PC-9 (cell line): Measurements from ENCODE around the gene RBM33. TPM values are rescaled to one million over a fixed set of nuclear protein-coding genes. Genes with fewer than 3 reads are reported as not detected.

Experiments
- BruUV-seq: library from RNA; stranded (reverse); fragments of 400-500 nt; replicated peaks from 2 replicates; lab custom pipeline; 2021; lab: Mats Ljungman, UMichigan
- CTCF ChIA-PET: fragments of 300-600 bp; sonication (Branson Sonifier 250); formaldehyde crosslinking; loops from one replicate; lab custom pipeline; 2022; ENCODE audit warnings: antibody characterized with exemption; lab: Charles Lee
- POLR2A ChIA-PET: fragments of 300-600 bp; sonication (Branson Sonifier 250); formaldehyde crosslinking; loops from one replicate; lab custom pipeline; 2022; ENCODE audit warnings: antibody characterized with exemption; ENCODE audit not compliant: unreplicated experiment; lab: Charles Lee
- DNase-seq, 2 experiments: peaks; one replicate each; pipeline versions ENCODE4 v3.0.0 to v3.0.0-alpha.2; 2015 to 2022; ENCODE audit warnings: mixed read lengths in 1 of 2
- H2AFZ ChIP-seq: fragments of 200-600 bp; sonication (generic); 2 replicates; pipeline ENCODE4 v1.8.1; 2017; ENCODE audit warnings: antibody characterized with exemption
- H3F3A ChIP-seq: fragments of 200-600 bp; sonication (generic); 2 replicates; pipeline ENCODE4 v1.8.1; 2017; ENCODE audit warnings: antibody characterized with exemption, mild to moderate bottlenecking, low read depth; ENCODE audit not compliant: insufficient read depth
- H3K27ac ChIP-seq: fragments of 200-600 bp; sonication (generic); 2 replicates; pipeline ENCODE4 v1.6.1; 2016; ENCODE audit warnings: mixed run types
- H3K27me3 ChIP-seq: fragments of 200-600 bp; sonication (generic); 2 replicates; pipeline ENCODE4 v1.6.1; 2016; ENCODE audit warnings: low read depth, mixed run types; ENCODE audit not compliant: insufficient read depth
- H3K36me3 ChIP-seq: fragments of 200-600 bp; sonication (generic); 2 replicates; pipeline ENCODE4 v1.6.1; 2016; ENCODE audit warnings: low read depth, mixed run types
- H3K4me1 ChIP-seq: fragments of 200-600 bp; sonication (generic); replicated peaks from 2 replicates; pipeline ENCODE4 v1.6.1; 2016; ENCODE audit warnings: mixed run types; ENCODE audit not compliant: insufficient read depth
- H3K4me2 ChIP-seq: fragments of 200-600 bp; sonication (generic); 2 replicates; pipeline ENCODE4 v1.6.1; 2017; ENCODE audit warnings: mixed run types
- H3K4me3 ChIP-seq: fragments of 200-600 bp; sonication (generic); 2 replicates; pipeline ENCODE4 v1.6.1; 2016; ENCODE audit warnings: mixed run types
- H3K79me2 ChIP-seq: fragments of 200-600 bp; sonication (generic); 2 replicates; pipeline ENCODE4 v1.6.1; 2017; ENCODE audit warnings: low read depth, mixed run types
- H3K9me2 ChIP-seq: fragments of 200-600 bp; sonication (generic); 2 replicates; pipeline ENCODE4 v1.8.1; 2017; ENCODE audit warnings: mild to moderate bottlenecking; ENCODE audit not compliant: insufficient read depth
- H3K9me3 ChIP-seq: fragments of 200-600 bp; sonication (generic); 2 replicates; pipeline ENCODE4 v1.8.1; 2016; ENCODE audit warnings: low read depth; ENCODE audit not compliant: insufficient read depth
- H4K20me1 ChIP-seq: fragments of 200-600 bp; sonication (generic); 2 replicates; pipeline ENCODE4 v1.8.1; 2017; ENCODE audit not compliant: insufficient read depth
- EZH2 ChIP-seq: fragments of 200-600 bp; sonication (generic); IDR thresholded peaks from 2 replicates; pipeline ENCODE4 v1.8.0; 2017; ENCODE audit warnings: antibody characterized with exemption, low read depth
- intact Hi-C: fragments of 100-400 bp; cut with micrococcal nuclease; formaldehyde crosslinking; loops from one replicate; pipeline ENCODE4 v1.10.0; 2022; ENCODE audit not compliant: unreplicated experiment
- total RNA-seq: library from RNA; stranded (reverse); gene quantifications from 2 replicates; pipeline ENCODE4 v1.2.3, GENCODE V29; 2021
- TF ChIP-seq, protein P1 (sequence below): fragments of 200-600 bp; sonication (generic); conservative IDR thresholded peaks from 2 replicates; pipeline ENCODE4 v1.6.1; 2017; ENCODE audit warnings: mixed run types, antibody characterized with exemption, mild to moderate bottlenecking, moderate library complexity

RBM33 gene
- total RNA-seq, 1 experiment from 2014 or later: 85.7 TPM

DNA sequence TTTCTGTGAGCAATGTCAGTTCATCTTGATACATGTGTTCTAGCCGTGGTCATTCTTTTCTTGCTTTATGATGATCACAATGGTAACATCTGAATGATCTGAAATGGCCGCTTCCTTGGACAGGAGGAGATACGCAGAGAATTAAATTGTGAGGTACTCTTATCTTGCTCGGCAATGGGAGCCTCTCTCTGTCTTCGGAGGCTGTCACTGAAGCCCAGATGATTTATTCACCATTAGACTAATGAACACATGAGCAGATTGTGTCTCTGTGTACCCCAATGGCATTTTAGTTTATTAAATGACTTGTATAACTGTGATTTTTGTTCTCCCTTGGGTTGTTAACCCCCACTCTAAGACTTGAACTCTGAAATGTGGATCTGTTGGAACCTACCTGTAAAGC lies 38.6 kb downstream of the RBM33 start:
- no peak overlapping the region for H3K4me3 ChIP-seq
- H3K27ac ChIP-seq: no peak overlapping the region
- H3K36me3 ChIP-seq: peaks cover 47% of the 10 kb centered on the region
- H2AFZ ChIP-seq: no peak overlapping the region
- no TSS peak for BruUV-seq
- intact Hi-C loops: no loop called here
- peaks cover 4% of the 10 kb centered on the region for H3F3A ChIP-seq
- H3K4me2 ChIP-seq: no peak overlapping the region
- DNase-seq: no peak
- no peak for TF ChIP-seq EZH2
- TF ChIP-seq, protein P1, sequence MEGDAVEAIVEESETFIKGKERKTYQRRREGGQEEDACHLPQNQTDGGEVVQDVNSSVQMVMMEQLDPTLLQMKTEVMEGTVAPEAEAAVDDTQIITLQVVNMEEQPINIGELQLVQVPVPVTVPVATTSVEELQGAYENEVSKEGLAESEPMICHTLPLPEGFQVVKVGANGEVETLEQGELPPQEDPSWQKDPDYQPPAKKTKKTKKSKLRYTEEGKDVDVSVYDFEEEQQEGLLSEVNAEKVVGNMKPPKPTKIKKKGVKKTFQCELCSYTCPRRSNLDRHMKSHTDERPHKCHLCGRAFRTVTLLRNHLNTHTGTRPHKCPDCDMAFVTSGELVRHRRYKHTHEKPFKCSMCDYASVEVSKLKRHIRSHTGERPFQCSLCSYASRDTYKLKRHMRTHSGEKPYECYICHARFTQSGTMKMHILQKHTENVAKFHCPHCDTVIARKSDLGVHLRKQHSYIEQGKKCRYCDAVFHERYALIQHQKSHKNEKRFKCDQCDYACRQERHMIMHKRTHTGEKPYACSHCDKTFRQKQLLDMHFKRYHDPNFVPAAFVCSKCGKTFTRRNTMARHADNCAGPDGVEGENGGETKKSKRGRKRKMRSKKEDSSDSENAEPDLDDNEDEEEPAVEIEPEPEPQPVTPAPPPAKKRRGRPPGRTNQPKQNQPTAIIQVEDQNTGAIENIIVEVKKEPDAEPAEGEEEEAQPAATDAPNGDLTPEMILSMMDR: no peak
- H3K27me3 ChIP-seq: no peaks in the 10 kb centered on the region
- H3K9me3 ChIP-seq: no peaks in the 10 kb centered on the region
- H4K20me1 ChIP-seq: peaks cover 67% of the 10 kb centered on the region
- CTCF ChIA-PET: no interaction called here
- H3K4me1 ChIP-seq: no peaks in the 10 kb centered on the region
- H3K79me2 ChIP-seq: peaks cover 72% of the 10 kb centered on the region
- no peaks in the 10 kb centered on the region for H3K9me2 ChIP-seq
- POLR2A ChIA-PET: no interaction called here

DNA sequence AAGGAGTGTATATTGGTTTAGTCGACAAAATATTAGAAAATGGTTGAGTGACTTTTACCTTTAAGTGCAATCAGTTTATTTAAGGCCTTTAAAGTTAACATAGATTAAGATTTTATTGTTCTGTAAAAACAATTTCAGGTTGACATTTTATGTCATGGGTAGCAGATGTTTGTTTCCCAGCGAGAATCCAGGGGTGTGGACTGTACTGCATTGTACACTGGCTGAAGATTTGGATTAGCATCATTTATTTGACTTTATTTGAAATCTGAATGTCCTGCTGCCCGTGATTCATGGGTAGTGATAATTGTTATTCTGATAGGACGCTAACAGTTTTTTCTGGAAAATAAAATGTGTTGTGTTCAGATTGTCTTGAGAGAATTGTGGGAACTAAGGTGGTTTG lies 39.3 kb downstream of the RBM33 start:
- Histone ChIP-seq H3K27ac (no peak overlapping the region), H3K4me1 (no peaks in the 10 kb centered on the region), H4K20me1 (peaks cover 65% of the 10 kb centered on the region), H3F3A (peaks cover 4% of the 10 kb centered on the region), H3K27me3 (no peaks in the 10 kb centered on the region), H3K36me3 (peaks cover 45% of the 10 kb centered on the region), H2AFZ (no peak overlapping the region), H3K4me3 (no peak overlapping the region), H3K9me3 (no peaks in the 10 kb centered on the region), H3K9me2 (no peaks in the 10 kb centered on the region), H3K79me2 (peaks cover 77% of the 10 kb centered on the region), H3K4me2 (no peak overlapping the region)
- TF ChIP-seq, protein P1: no peak
- TF ChIP-seq EZH2: no peak
- DNase-seq: no peak
- ChIA-PET CTCF (no interaction called here), POLR2A (no interaction called here)
- no TSS peak for BruUV-seq
- intact Hi-C loops: no loop called here

DNA sequence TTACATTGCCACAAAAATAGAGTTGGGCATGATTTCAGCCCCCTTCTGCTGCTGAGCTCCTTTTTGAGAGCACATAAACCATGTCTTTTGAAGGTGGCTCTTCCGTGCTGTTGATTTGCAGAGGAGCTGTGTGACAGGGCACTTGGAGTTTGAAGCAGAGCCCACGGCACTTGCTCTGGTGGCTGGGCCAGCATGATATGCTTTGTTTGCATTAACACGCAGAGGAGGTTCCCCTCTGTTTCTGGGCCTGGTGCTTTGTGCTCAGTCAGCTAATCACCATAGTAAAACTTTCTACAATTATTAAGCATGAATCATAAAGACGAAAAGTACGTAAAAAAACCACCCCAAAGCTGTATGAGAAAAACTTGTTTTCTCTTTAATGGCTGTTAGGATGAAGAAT lies 40.1 kb downstream of the RBM33 start:
- Histone ChIP-seq H3K27me3 (no peaks in the 10 kb centered on the region), H3K4me3 (no peak overlapping the region), H4K20me1 (peaks cover 65% of the 10 kb centered on the region), H2AFZ (no peak overlapping the region), H3K36me3 (peaks cover 37% of the 10 kb centered on the region), H3F3A (peaks cover 4% of the 10 kb centered on the region), H3K4me1 (no peaks in the 10 kb centered on the region), H3K9me3 (no peaks in the 10 kb centered on the region), H3K27ac (no peak overlapping the region), H3K9me2 (no peaks in the 10 kb centered on the region), H3K4me2 (no peak overlapping the region), H3K79me2 (peaks cover 72% of the 10 kb centered on the region)
- no peak for TF ChIP-seq EZH2
- TF ChIP-seq, protein P1: no peak
- no peak for DNase-seq
- intact Hi-C loops: no loop called here
- CTCF ChIA-PET: no interaction called here
- BruUV-seq: no TSS peak
- POLR2A ChIA-PET: no interaction called here
